CD8-positive, alpha-beta memory T cell (primary cell): ENCODE results near the gene GRID1. TPM values are rescaled to one million over a fixed set of nuclear protein-coding genes. Genes with fewer than 3 reads are reported as not detected.

Experiments used
- CTCF ChIA-PET: fragments of 350-600 bp; sonication (Branson Sonifier 250); formaldehyde crosslinking; loops from one replicate; lab custom pipeline; 2021; ENCODE audit warnings: antibody characterized with exemption; lab: Charles Lee
- POLR2A ChIA-PET: fragments of 350-600 bp; sonication (Branson Sonifier 250); formaldehyde crosslinking; loops from one replicate; lab custom pipeline; 2021; ENCODE audit warnings: antibody characterized with exemption; lab: Charles Lee
- DNase-seq, 5 donors: peaks; one replicate each; pipeline versions ENCODE4 v3.0.0 to v3.0.0-alpha.2; 2020 to 2022; ENCODE audit warnings: mixed read lengths in 1 of 5
- H3K27ac ChIP-seq: one replicate; pipeline ENCODE4 v1.7.0; 2013; ENCODE audit warnings: low read depth, mild to moderate bottlenecking, low read length, moderate library complexity
- H3K27me3 ChIP-seq: 2 replicates; pipeline ENCODE4 v1.7.0; 2013; ENCODE audit warnings: low read length, mild to moderate bottlenecking; ENCODE audit not compliant: insufficient read depth, poor library complexity, severe bottlenecking
- H3K36me3 ChIP-seq: 2 replicates; pipeline ENCODE4 v1.7.0; 2013; ENCODE audit warnings: mild to moderate bottlenecking, low read length, moderate library complexity; ENCODE audit not compliant: insufficient read depth
- H3K4me1 ChIP-seq: 2 replicates; pipeline ENCODE4 v1.7.0; 2013; ENCODE audit warnings: mild to moderate bottlenecking, low read length, moderate library complexity; ENCODE audit not compliant: insufficient read depth
- H3K4me3 ChIP-seq: 2 replicates; pipeline ENCODE4 v1.7.0; 2013; ENCODE audit warnings: mild to moderate bottlenecking, low read length
- H3K9me3 ChIP-seq: 2 replicates; pipeline ENCODE4 v1.7.0; 2013; ENCODE audit warnings: mild to moderate bottlenecking, low read length
- H3K27ac Mint-ChIP-seq, 8 donors: one replicate each; pipeline ENCODE4 v1.8.0; 2020 to 2021; ENCODE audit warnings: mixed read lengths in 8 of 8, mild to moderate bottlenecking in 6 of 8, inconsistent platforms in 3 of 8, moderate library complexity in 3 of 8
- H3K27me3 Mint-ChIP-seq, 2 donors: one replicate each; pipeline ENCODE4 v1.8.0; 2020 to 2021; ENCODE audit warnings: mixed read lengths in 2 of 2, mild to moderate bottlenecking in 1 of 2, moderate library complexity in 1 of 2
- H3K36me3 Mint-ChIP-seq, 3 donors: one replicate each; pipeline ENCODE4 v1.8.0; 2020 to 2021; ENCODE audit warnings: mixed read lengths in 3 of 3, inconsistent platforms in 1 of 3, mild to moderate bottlenecking in 1 of 3
- H3K4me1 Mint-ChIP-seq, 3 donors: one replicate each; pipeline ENCODE4 v1.8.0; 2020 to 2021; ENCODE audit warnings: mixed read lengths in 3 of 3, inconsistent platforms in 1 of 3, mild to moderate bottlenecking in 1 of 3
- H3K4me3 Mint-ChIP-seq, 7 donors: one replicate each; pipeline ENCODE4 v1.8.0; 2020 to 2021; ENCODE audit warnings: mixed read lengths in 7 of 7, mild to moderate bottlenecking in 6 of 7, moderate library complexity in 4 of 7, inconsistent platforms in 2 of 7
- H3K9me3 Mint-ChIP-seq, 5 donors: one replicate each; pipeline ENCODE4 v1.8.0; 2020 to 2022; ENCODE audit warnings: mixed read lengths in 5 of 5, mild to moderate bottlenecking in 3 of 5, moderate library complexity in 2 of 5, inconsistent platforms in 1 of 5
- polyA plus RNA-seq: library from polyadenylated mRNA; unstranded; fragments of 300-500 nt; fragmentation: Illumina TruSeq; gene quantifications from one replicate; pipeline ENCODE4 v1.2.3, GENCODE V29; 2021
- total RNA-seq, 2 experiments: library from RNA; stranded (reverse); gene quantifications; one replicate each; pipeline ENCODE4 v1.2.3, GENCODE V29; 2021

Gene GRID1
- total and polyA plus RNA-seq, 3 experiments from 2014 or later = not detected

DNA sequence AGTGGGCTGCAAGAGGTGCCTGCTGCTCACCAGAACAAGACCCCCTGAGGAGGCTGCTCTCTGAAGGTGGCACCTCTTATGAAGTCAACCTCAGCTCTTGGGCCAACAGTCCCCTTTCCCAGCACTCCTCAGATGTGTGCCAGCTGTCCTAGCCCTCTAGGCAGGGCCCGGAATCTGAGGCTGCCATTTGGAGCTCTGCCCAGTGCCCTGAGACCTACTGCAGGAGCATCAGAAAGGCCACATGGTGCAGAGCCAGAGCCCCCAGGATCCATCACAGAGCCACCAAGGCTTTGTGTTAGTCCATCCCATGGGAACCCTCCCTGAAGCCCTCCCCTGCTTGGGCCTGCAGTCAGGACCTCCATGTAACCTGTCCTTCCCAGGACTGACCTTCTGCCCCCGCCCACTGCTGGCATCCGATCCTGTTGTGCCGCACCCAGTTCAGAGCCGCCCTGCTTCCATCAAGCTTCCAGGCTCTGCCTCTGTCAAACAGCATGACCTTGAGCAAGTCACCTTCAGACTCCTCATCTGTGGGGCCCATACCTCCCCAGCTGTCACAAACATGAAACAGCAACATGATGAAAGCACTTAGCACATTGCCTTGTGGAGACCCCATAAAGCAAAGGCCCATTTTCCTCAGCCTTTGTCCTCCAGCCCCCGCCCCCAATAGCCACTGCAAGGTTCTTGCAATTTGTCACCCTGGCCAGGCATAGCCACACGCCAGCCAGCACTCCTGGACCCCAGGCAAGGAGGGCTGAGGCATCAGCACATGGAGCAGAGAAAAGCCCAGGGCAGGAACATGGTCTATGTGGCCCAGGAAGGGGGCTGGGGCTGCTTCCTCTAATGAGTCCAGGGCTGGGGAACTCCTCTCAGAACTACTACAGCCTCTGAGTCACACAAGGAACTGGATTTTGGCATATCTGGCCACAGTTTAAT lies 51.7 kb downstream of the GRID1 start:
- POLR2A ChIA-PET = no interaction called here
- Mint-ChIP-seq H3K27ac (no peak overlapping the region), H3K4me3 (no peak overlapping the region), H3K4me1 (no peaks in the 10 kb centered on the region), H3K27me3 (peaks cover 12 to 34% of the 10 kb centered on the region in 2 donors), H3K36me3 (no peaks in the 10 kb centered on the region), H3K9me3 (no peaks in the 10 kb centered on the region)
- H3K27me3 ChIP-seq = no peaks in the 10 kb centered on the region
- no peak overlapping the region for H3K27ac ChIP-seq
- peak in 1 of 5 donors; percentile 16 for DNase-seq
- H3K4me3 ChIP-seq = no peak overlapping the region
- CTCF ChIA-PET = no interaction called here
- H3K9me3 ChIP-seq = no peaks in the 10 kb centered on the region
- H3K36me3 ChIP-seq = no peaks in the 10 kb centered on the region
- H3K4me1 ChIP-seq = no peaks in the 10 kb centered on the region

DNA sequence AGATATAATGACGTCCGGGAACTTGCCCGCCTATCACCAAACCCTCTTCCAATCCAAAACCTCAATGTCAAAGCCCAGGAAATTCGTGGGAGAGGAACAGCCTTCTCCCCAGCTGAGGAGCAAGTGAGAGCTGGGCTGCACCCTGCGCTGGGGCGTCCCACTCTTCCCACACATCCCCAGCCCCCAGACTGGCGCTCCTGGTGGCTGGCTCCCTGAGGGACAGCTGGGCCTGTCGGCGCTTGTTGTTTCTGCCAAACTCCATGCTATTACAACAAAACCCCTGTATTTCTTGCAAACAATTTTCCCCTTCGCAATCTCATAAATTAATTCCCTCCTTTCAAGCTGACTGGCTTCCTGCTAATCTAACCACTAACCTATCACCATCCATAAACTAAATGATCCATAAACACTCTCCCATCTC lies 53.0 kb downstream of the GRID1 start:
- Mint-ChIP-seq H3K4me1 (no peaks in the 10 kb centered on the region), H3K4me3 (peak overlapping the region in 1 of 7 donors; percentile 0), H3K27me3 (peaks cover 12 to 24% of the 10 kb centered on the region in 2 donors), H3K36me3 (no peaks in the 10 kb centered on the region), H3K9me3 (no peaks in the 10 kb centered on the region), H3K27ac (no peak overlapping the region)
- DNase-seq = peak in 1 of 5 donors; percentile 35
- no peaks in the 10 kb centered on the region for H3K4me1 ChIP-seq
- H3K27me3 ChIP-seq = no peaks in the 10 kb centered on the region
- H3K4me3 ChIP-seq = no peak overlapping the region
- no peak overlapping the region for H3K27ac ChIP-seq
- H3K36me3 ChIP-seq = no peaks in the 10 kb centered on the region
- ChIA-PET POLR2A (no interaction called here), CTCF (no interaction called here)
- H3K9me3 ChIP-seq = no peaks in the 10 kb centered on the region

DNA sequence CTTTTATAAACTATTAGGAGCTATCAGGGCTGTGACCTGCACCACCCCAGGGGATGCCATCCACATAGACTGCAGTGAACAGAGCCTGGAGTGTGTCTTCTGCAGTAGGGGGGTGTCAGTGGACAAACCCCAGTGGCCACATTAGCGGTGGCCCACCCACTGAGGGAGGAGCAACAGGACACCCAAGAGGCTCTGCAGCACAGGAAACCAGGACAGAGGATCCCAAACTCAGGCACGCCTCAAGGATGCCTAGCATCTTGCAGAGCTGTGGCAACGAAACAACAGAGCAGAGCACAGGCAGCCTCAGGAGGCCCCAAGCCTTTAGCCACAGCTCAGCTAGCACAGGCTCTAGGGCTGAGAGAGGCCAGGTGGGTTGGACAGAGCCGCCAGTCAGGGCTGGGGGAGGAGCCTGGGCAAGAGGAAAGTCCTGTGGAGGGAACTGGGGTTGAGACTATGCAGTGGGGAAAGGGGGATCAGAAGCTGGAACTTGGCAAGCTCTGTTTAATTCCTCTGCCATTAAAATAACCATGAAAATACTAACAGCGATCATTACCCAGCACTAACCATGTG lies 53.8 kb downstream of the GRID1 start:
- ChIA-PET POLR2A (no interaction called here), CTCF (no interaction called here)
- Mint-ChIP-seq H3K27ac (no peak overlapping the region), H3K27me3 (peaks cover 12 to 22% of the 10 kb centered on the region in 2 donors), H3K4me1 (no peaks in the 10 kb centered on the region), H3K9me3 (no peaks in the 10 kb centered on the region), H3K36me3 (no peaks in the 10 kb centered on the region), H3K4me3 (no peak overlapping the region)
- Histone ChIP-seq H3K27ac (no peak overlapping the region), H3K4me3 (no peak overlapping the region), H3K27me3 (no peaks in the 10 kb centered on the region), H3K9me3 (no peaks in the 10 kb centered on the region), H3K36me3 (no peaks in the 10 kb centered on the region), H3K4me1 (no peaks in the 10 kb centered on the region)
- no peak for DNase-seq

DNA sequence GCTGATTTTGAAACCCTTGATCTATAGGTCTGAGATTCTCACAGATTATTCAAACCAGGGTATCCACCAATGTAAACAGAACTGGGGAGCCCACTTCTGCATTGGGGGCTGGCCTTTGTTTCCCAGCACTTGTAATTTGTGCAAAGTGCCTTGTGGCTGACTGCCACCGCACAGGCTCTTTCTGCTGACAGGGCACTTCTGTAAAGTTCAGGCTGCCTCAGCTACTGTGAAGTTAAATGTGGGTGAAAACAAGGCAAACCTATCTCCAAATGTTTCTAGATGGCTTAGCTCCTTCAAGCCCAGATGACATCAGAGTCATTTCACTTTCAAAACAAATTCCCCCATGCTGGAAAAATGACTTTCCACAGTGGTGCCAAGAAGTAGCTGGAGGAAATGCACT lies 54.7 kb downstream of the GRID1 start:
- Histone ChIP-seq H3K27ac (no peak overlapping the region), H3K27me3 (no peaks in the 10 kb centered on the region), H3K9me3 (no peaks in the 10 kb centered on the region), H3K36me3 (no peaks in the 10 kb centered on the region), H3K4me3 (no peak overlapping the region), H3K4me1 (no peaks in the 10 kb centered on the region)
- POLR2A ChIA-PET = no interaction called here
- Mint-ChIP-seq H3K27ac (no peak overlapping the region), H3K36me3 (no peaks in the 10 kb centered on the region), H3K4me1 (no peaks in the 10 kb centered on the region), H3K27me3 (peaks cover 9 to 19% of the 10 kb centered on the region in 2 donors), H3K4me3 (no peak overlapping the region), H3K9me3 (no peaks in the 10 kb centered on the region)
- DNase-seq = peak in 1 of 5 donors; percentile 16
- CTCF ChIA-PET = no interaction called here

DNA sequence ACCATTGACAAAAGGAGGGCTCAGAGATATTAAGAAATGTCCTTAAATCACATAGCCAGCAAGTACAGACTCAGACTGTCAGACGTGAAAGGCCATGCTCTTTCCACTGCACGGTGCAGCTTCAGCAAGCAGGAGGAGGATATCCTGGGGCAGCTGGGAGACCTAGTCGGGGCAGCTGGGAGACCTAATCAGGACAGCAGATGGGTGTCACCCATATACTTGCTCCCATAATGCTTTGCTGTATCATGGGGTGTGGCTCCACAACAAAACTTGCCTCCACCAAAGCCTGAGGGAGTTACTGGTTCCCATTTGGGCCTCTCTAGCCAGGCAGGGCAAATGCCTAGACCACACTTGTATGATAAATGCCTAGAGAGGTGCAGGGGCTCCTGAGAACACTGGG lies 55.4 kb downstream of the GRID1 start:
- H3K4me1 Mint-ChIP-seq = no peaks in the 10 kb centered on the region
- no peaks in the 10 kb centered on the region for H3K36me3 Mint-ChIP-seq
- no peak overlapping the region for H3K27ac Mint-ChIP-seq
- no peaks in the 10 kb centered on the region for H3K9me3 ChIP-seq
- H3K9me3 Mint-ChIP-seq = no peaks in the 10 kb centered on the region
- no peak overlapping the region for H3K27ac ChIP-seq
- H3K27me3 Mint-ChIP-seq = peaks cover 9 to 18% of the 10 kb centered on the region in 2 donors
- no peaks in the 10 kb centered on the region for H3K36me3 ChIP-seq
- no peaks in the 10 kb centered on the region for H3K4me1 ChIP-seq
- no peak overlapping the region for H3K4me3 ChIP-seq
- H3K4me3 Mint-ChIP-seq = no peak overlapping the region
- peak in 1 of 5 donors; percentile 6 for DNase-seq
- ChIA-PET POLR2A (no interaction called here), CTCF (no interaction called here)
- no peaks in the 10 kb centered on the region for H3K27me3 ChIP-seq

DNA sequence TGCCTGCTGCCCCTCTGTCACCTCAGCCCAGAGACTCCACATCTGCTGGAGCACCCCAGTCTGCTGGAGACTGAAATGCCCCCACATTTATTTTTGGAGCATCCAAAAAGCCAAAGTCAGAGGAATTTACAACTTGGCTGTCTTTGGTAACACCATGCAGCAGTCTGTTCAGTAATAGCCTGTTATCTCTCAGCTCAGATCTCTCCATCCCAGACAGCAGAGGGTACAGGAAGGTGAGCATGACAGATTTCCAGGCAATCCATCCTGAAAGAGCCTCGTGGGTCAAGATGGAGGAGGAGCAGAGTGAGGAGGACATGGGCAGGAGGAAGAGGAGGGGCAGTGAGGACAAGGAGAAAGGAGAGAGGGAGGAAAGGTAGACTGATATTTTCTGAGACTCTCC lies 55.9 kb downstream of the GRID1 start:
- DNase-seq = no peak
- Histone ChIP-seq H3K27me3 (no peaks in the 10 kb centered on the region), H3K36me3 (no peaks in the 10 kb centered on the region), H3K27ac (no peak overlapping the region), H3K4me3 (no peak overlapping the region), H3K4me1 (no peaks in the 10 kb centered on the region), H3K9me3 (no peaks in the 10 kb centered on the region)
- no peak overlapping the region for H3K4me3 Mint-ChIP-seq
- H3K36me3 Mint-ChIP-seq = no peaks in the 10 kb centered on the region
- no peaks in the 10 kb centered on the region for H3K9me3 Mint-ChIP-seq
- no peaks in the 10 kb centered on the region for H3K4me1 Mint-ChIP-seq
- H3K27me3 Mint-ChIP-seq = peaks cover 9 to 16% of the 10 kb centered on the region in 2 donors
- CTCF ChIA-PET = no interaction called here
- no peak overlapping the region for H3K27ac Mint-ChIP-seq
- POLR2A ChIA-PET = no interaction called here

DNA sequence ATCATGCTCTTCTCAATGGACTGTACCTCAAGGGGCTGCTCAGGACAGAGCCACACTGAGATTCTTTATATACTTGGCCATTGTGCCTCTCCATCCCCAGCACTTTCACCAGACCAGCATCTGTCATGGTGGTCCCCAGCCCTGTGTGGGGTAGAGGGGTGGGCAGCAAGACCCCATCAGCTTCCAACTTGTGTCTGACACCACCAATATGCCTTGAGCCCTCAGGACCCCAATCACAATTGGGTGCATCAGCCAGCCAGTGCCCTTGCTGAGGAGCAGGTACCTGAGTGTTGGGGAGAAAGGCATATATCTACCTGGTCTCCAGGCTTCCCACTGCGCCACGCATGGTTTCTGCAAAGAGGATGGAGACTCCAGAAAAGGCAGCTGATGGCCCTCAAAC lies 56.3 kb downstream of the GRID1 start:
- H3K9me3 Mint-ChIP-seq = no peaks in the 10 kb centered on the region
- ChIA-PET POLR2A (no interaction called here), CTCF (no interaction called here)
- Histone ChIP-seq H3K9me3 (no peaks in the 10 kb centered on the region), H3K4me1 (no peaks in the 10 kb centered on the region), H3K27me3 (no peaks in the 10 kb centered on the region), H3K27ac (no peak overlapping the region), H3K4me3 (no peak overlapping the region), H3K36me3 (no peaks in the 10 kb centered on the region)
- no peaks in the 10 kb centered on the region for H3K36me3 Mint-ChIP-seq
- peaks cover 9 to 14% of the 10 kb centered on the region in 2 donors for H3K27me3 Mint-ChIP-seq
- no peaks in the 10 kb centered on the region for H3K4me1 Mint-ChIP-seq
- H3K4me3 Mint-ChIP-seq = no peak overlapping the region
- no peak overlapping the region for H3K27ac Mint-ChIP-seq
- peak in 1 of 5 donors; percentile 20 for DNase-seq

DNA sequence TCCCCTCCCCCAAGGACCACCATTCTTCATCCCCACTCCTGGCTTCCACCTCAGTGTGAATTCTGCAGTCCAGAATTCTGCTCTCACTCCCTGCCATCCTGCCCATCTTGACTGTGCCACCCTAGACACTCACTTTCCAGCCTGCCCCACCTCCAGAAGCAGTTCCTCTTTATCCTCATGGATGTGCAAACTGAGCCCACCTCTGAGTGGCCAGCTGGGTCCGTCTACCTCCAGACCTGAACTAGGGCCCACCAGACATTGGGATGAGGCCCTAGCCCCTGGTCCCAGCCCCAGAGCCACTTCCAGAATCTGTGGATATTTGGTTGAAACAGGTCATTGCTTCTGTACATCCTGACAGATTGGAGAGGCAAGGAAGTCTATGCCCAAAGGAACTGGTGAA lies 58.5 kb downstream of the GRID1 start:
- H3K36me3 Mint-ChIP-seq = no peaks in the 10 kb centered on the region
- no peaks in the 10 kb centered on the region for H3K27me3 ChIP-seq
- H3K4me3 Mint-ChIP-seq = no peak overlapping the region
- CTCF ChIA-PET = no interaction called here
- no peaks in the 10 kb centered on the region for H3K4me1 Mint-ChIP-seq
- H3K27ac Mint-ChIP-seq = peak overlapping the region in 1 of 8 donors; percentile 43
- no peaks in the 10 kb centered on the region for H3K9me3 ChIP-seq
- POLR2A ChIA-PET = no interaction called here
- no peaks in the 10 kb centered on the region for H3K9me3 Mint-ChIP-seq
- no peak overlapping the region for H3K27ac ChIP-seq
- H3K4me1 ChIP-seq = no peaks in the 10 kb centered on the region
- H3K27me3 Mint-ChIP-seq = peaks cover 8 to 11% of the 10 kb centered on the region in 2 donors
- H3K36me3 ChIP-seq = no peaks in the 10 kb centered on the region
- no peak overlapping the region for H3K4me3 ChIP-seq
- peak in 1 of 5 donors; percentile 15 for DNase-seq
